ENCODE measurements around the gene BUD13. TPM values are rescaled to one million over a fixed set of nuclear protein-coding genes. Genes with fewer than 3 reads are reported as not detected.

BUD13 gene
- total RNA-seq, 4 donors from 2014 or later = 12.1 to 18.7 (median 16.2) TPM

DNA sequence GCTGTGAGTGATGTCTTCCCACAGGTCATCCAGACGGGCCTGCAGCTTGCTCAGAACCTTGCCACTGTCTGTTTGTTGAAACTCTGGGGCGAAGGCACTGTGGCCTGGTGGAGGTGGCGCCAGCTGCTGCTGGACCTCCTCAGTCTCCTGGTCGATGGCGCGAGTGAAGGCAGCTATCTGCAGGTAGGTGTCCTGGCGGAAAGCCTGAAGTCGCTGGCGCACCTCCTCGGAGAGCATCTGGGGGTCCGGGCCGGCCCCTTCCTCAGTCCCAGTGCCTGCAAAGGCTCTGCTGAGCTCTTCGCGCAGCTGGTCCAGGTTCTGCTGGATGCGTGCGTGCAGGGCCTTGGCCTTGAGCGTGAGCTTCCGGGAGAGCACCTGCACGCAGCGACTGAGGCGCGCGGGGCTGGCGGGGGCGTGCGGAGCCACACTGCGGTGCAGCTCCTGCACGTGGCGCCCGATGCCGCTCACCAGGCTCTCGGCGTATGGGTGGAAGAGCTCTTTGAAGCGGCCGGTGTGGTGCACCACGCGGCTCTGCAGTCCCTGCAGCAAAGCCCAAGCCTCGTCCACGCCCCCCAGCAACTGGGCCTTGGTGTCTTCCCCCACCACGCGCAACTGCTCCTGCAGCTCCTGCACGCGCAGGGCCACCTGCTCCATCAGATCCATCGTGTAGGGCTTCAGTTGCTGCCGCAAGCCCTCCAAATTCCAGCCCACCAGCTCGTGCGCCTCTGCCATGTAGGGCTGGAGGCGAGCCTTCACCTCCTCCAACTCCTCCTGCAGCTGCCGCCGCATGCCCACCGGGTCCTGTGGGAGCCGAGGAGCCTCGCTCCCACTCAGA, 17.6 kb upstream of the BUD13 start:
- Histone ChIP-seq H3K4me1 (peaks cover 7 to 10% of the 10 kb centered on the region in 2 donors), H3K4me3 (no peak overlapping the region), H3K36me3 (no peaks in the 10 kb centered on the region), H3K27me3 (no peaks in the 10 kb centered on the region), H3K27ac (no peak overlapping the region), H3K9me3 (no peaks in the 10 kb centered on the region)
- DNase-seq = peak in 1 of 2 donors; percentile 16
- TF ChIP-seq POLR2A (IDR thresholded peaks at IDR 0.05) = no peak
- TF ChIP-seq, protein P1, sequence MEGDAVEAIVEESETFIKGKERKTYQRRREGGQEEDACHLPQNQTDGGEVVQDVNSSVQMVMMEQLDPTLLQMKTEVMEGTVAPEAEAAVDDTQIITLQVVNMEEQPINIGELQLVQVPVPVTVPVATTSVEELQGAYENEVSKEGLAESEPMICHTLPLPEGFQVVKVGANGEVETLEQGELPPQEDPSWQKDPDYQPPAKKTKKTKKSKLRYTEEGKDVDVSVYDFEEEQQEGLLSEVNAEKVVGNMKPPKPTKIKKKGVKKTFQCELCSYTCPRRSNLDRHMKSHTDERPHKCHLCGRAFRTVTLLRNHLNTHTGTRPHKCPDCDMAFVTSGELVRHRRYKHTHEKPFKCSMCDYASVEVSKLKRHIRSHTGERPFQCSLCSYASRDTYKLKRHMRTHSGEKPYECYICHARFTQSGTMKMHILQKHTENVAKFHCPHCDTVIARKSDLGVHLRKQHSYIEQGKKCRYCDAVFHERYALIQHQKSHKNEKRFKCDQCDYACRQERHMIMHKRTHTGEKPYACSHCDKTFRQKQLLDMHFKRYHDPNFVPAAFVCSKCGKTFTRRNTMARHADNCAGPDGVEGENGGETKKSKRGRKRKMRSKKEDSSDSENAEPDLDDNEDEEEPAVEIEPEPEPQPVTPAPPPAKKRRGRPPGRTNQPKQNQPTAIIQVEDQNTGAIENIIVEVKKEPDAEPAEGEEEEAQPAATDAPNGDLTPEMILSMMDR (IDR thresholded peaks at IDR 0.05) = no peak
- intact Hi-C loops (cut with DNase I; ENCODE audit: low total_unique reads) = loop anchor here (10.0 kb wide), 1 partner anchor 434 kb away; no protein-coding TSS in a partner anchor

- intact Hi-C loops (cut with DNase I; ENCODE audit: low total_unique reads) = loop anchor here (10.0 kb wide), 1 partner anchor 316 kb away; no protein-coding TSS in a partner anchor
- TF ChIP-seq, protein P1 (IDR thresholded peaks at IDR 0.05) = no peak
- no peak for TF ChIP-seq POLR2A (IDR thresholded peaks at IDR 0.05)
- Histone ChIP-seq H3K4me3 (no peak overlapping the region), H3K27me3 (no peaks in the 10 kb centered on the region), H3K36me3 (no peaks in the 10 kb centered on the region), H3K4me1 (peaks cover 7 to 10% of the 10 kb centered on the region in 2 donors), H3K27ac (no peak overlapping the region), H3K9me3 (no peaks in the 10 kb centered on the region)
- no peak for DNase-seq
Measured at GRCh38 chr11:116788975-116789374, 16.2 kb upstream of the BUD13 start.

- DNase-seq = no peak
- Histone ChIP-seq H3K36me3 (no peaks in the 10 kb centered on the region), H3K4me1 (peaks cover 7 to 10% of the 10 kb centered on the region in 2 donors), H3K4me3 (peak overlapping the region; percentile 76 to 99), H3K27ac (peak overlapping the region; percentile 68 to 79), H3K27me3 (no peaks in the 10 kb centered on the region), H3K9me3 (no peaks in the 10 kb centered on the region)
- TF ChIP-seq POLR2A (IDR thresholded peaks at IDR 0.05) = no peak
- TF ChIP-seq, protein P1 (IDR thresholded peaks at IDR 0.05) = no peak
- intact Hi-C loops (cut with DNase I; ENCODE audit: low total_unique reads) = loop anchor here (10.0 kb wide), 1 partner anchor 316 kb away; no protein-coding TSS in a partner anchor
Measured at GRCh38 chr11:116788534-116788933, 15.7 kb upstream of the BUD13 start.

DNA sequence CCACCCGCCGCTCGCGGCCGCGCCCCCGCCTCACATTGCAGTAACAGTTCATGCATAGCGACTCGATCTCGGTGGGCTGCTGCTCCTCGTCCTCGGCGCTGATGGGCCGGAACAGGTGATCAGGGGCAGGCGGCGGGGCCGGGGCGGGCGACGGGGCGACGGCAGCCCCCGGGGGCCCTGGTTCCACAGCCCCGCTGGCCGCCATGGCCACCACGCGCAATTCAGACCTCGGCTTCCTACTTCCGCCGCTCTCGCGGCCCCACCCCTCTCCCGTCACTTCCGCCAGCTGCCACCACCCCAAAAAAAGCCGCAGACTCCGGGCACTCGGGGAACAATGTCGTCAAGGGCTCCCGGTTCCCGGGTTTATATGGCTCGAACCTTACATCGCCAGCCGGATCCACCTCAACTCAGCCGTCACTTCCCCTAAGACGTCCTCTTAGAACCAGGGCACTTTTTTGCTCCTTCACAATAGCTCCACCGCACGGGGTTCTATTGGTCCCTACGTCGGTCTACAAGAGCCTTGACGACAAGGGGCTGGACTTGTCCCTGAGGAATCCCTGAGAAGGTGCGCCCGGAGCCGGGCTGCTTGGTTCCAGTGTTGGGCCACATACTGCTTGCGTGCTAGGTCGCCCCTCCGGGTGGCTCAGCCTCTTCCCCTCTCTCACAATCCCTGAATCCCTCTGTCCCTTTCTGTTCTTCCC, 15.1 kb upstream of the BUD13 start, which contains the start of gene ZPR1:
ZPR1 (minus strand) TSS at position 238 of the 701 bp plus-strand sequence; CDS start at position 205, 33 bp downstream.
- H3K4me1 ChIP-seq = peaks cover 7 to 10% of the 10 kb centered on the region in 2 donors
- peak; percentile 77 to 83 for DNase-seq
- intact Hi-C loops (cut with DNase I; ENCODE audit: low total_unique reads) = loop anchor here (10.0 kb wide), 1 partner anchor 317 kb away; no protein-coding TSS in a partner anchor
- no peaks in the 10 kb centered on the region for H3K9me3 ChIP-seq
- peak within 1 kb of the TSS; percentile 68 to 79 for H3K27ac ChIP-seq
- H3K36me3 ChIP-seq = no peaks in the 10 kb centered on the region
- peak within 1 kb of the TSS; percentile 76 to 99 for H3K4me3 ChIP-seq
- H3K27me3 ChIP-seq = no peaks in the 10 kb centered on the region
- TF ChIP-seq POLR2A (IDR thresholded peaks at IDR 0.05) = peak; percentile 33 to 58
- TF ChIP-seq, protein P1 (IDR thresholded peaks at IDR 0.05) = peak in 1 of 4 experiments; percentile 16

Measured in uterus (tissue), 4 donors.